ENCODE measurements around the gene PRCD.

PRCD gene

GRCh38 chr17:76534831-76535732 lies 4.8 kb upstream of the PRCD start:
- H3K27me3 ChIP-seq (replicated peaks; ENCODE audit: control insufficient read depth, insufficient read depth, low read length): peaks cover 6% of the 10 kb centered on the region
- no peaks in the 10 kb centered on the region for H3K36me3 ChIP-seq (ENCODE audit: control insufficient read depth, insufficient read depth, low read length)
- no peak for TF ChIP-seq CTCF (IDR thresholded peaks at IDR 0.05; ENCODE audit: insufficient read depth, low read length, poor library complexity, severe bottlenecking)
- no peak overlapping the region for H3K4me3 ChIP-seq (replicated peaks; ENCODE audit: low read depth, low read length)
- no peak for DNase-seq (ENCODE audit: extremely low read depth, insufficient read length)

GRCh38 chr17:76535788-76536510 lies 3.9 kb upstream of the PRCD start:
- DNase-seq (ENCODE audit: extremely low read depth, insufficient read length): no peak
- no peak for TF ChIP-seq CTCF (IDR thresholded peaks at IDR 0.05; ENCODE audit: insufficient read depth, low read length, poor library complexity, severe bottlenecking)
- no peaks in the 10 kb centered on the region for H3K36me3 ChIP-seq (ENCODE audit: control insufficient read depth, insufficient read depth, low read length)
- peaks cover 6% of the 10 kb centered on the region for H3K27me3 ChIP-seq (replicated peaks; ENCODE audit: control insufficient read depth, insufficient read depth, low read length)
- no peak overlapping the region for H3K4me3 ChIP-seq (replicated peaks; ENCODE audit: low read depth, low read length)

- no peak for DNase-seq (ENCODE audit: extremely low read depth, insufficient read length)
- H3K36me3 ChIP-seq (ENCODE audit: control insufficient read depth, insufficient read depth, low read length): no peaks in the 10 kb centered on the region
- H3K27me3 ChIP-seq (replicated peaks; ENCODE audit: control insufficient read depth, insufficient read depth, low read length): peaks cover 6% of the 10 kb centered on the region
- no peak for TF ChIP-seq CTCF (IDR thresholded peaks at IDR 0.05; ENCODE audit: insufficient read depth, low read length, poor library complexity, severe bottlenecking)
- H3K4me3 ChIP-seq (replicated peaks; ENCODE audit: low read depth, low read length): no peak overlapping the region
These were observed 3.1 kb upstream of the PRCD start for GRCh38 chr17:76536511-76537287.

- no peak for DNase-seq (ENCODE audit: extremely low read depth, insufficient read length)
- H3K27me3 ChIP-seq (replicated peaks; ENCODE audit: control insufficient read depth, insufficient read depth, low read length): peaks cover 6% of the 10 kb centered on the region
- H3K36me3 ChIP-seq (ENCODE audit: control insufficient read depth, insufficient read depth, low read length): no peaks in the 10 kb centered on the region
- TF ChIP-seq CTCF (IDR thresholded peaks at IDR 0.05; ENCODE audit: insufficient read depth, low read length, poor library complexity, severe bottlenecking): no peak
- H3K4me3 ChIP-seq (replicated peaks; ENCODE audit: low read depth, low read length): no peak overlapping the region
These were observed 2.6 kb upstream of the PRCD start for GRCh38 chr17:76537288-76537577.

- DNase-seq (ENCODE audit: extremely low read depth, insufficient read length): no peak
- no peak within 1 kb of the TSS for H3K4me3 ChIP-seq (replicated peaks; ENCODE audit: low read depth, low read length)
- no peak for TF ChIP-seq CTCF (IDR thresholded peaks at IDR 0.05; ENCODE audit: insufficient read depth, low read length, poor library complexity, severe bottlenecking)
- no peaks in the 10 kb centered on the region for H3K36me3 ChIP-seq (ENCODE audit: control insufficient read depth, insufficient read depth, low read length)
- H3K27me3 ChIP-seq (replicated peaks; ENCODE audit: control insufficient read depth, insufficient read depth, low read length): peaks cover 6% of the 10 kb centered on the region
These were observed 2.1 kb upstream of the PRCD start, which contains the start of gene CYGB for GRCh38 chr17:76537578-76538280. CYGB (minus strand) TSS chr17:76537709; CDS start chr17:76537542, 167 bp downstream.
